ENCODE measurements around the gene PLEKHG4. TPM values are rescaled to one million over a fixed set of nuclear protein-coding genes. Genes with fewer than 3 reads are reported as not detected.

Gene PLEKHG4
- polyA plus RNA-seq, 1 experiment: 25.2 TPM

GRCh38 chr16:67333315-67333714 lies 54.0 kb downstream of the PLEKHG4 start:
- DNase-seq (ENCODE audit: low read depth): no peak
- H3K27me3 ChIP-seq (ENCODE audit: control insufficient read depth, insufficient read depth, low read length): no peaks in the 10 kb centered on the region
- no peak for TF ChIP-seq CTCF (IDR thresholded peaks at IDR 0.05; ENCODE audit: insufficient read depth, low read depth, low read length)
- ChIA-PET POLR2A (no interaction called here), CTCF (interaction anchor here (0.7 kb wide), 1 partner anchor 73 kb away, joined by 3 read pairs; no protein-coding TSS in a partner anchor)
- no peaks in the 10 kb centered on the region for H3K36me3 ChIP-seq (ENCODE audit: control insufficient read depth, insufficient read depth, low read length)
- no peak overlapping the region for H3K4me3 ChIP-seq (ENCODE audit: low read depth, low read length)

GRCh38 chr16:67336116-67336515 lies 56.8 kb downstream of the PLEKHG4 start:
- Histone ChIP-seq H3K4me3 (ENCODE audit: low read depth, low read length) (no peak overlapping the region), H3K27me3 (ENCODE audit: control insufficient read depth, insufficient read depth, low read length) (no peaks in the 10 kb centered on the region), H3K36me3 (ENCODE audit: control insufficient read depth, insufficient read depth, low read length) (no peaks in the 10 kb centered on the region)
- POLR2A ChIA-PET: no interaction called here
- DNase-seq (ENCODE audit: low read depth): no peak
- no peak for TF ChIP-seq CTCF (IDR thresholded peaks at IDR 0.05; ENCODE audit: insufficient read depth, low read depth, low read length)
- CTCF ChIA-PET: no interaction called here

GRCh38 chr16:67336648-67337047 lies 57.3 kb downstream of the PLEKHG4 start:
- ChIA-PET CTCF (no interaction called here), POLR2A (no interaction called here)
- no peak overlapping the region for H3K4me3 ChIP-seq (ENCODE audit: low read depth, low read length)
- no peaks in the 10 kb centered on the region for H3K36me3 ChIP-seq (ENCODE audit: control insufficient read depth, insufficient read depth, low read length)
- TF ChIP-seq CTCF (IDR thresholded peaks at IDR 0.05; ENCODE audit: insufficient read depth, low read depth, low read length): no peak
- no peaks in the 10 kb centered on the region for H3K27me3 ChIP-seq (ENCODE audit: control insufficient read depth, insufficient read depth, low read length)
- no peak for DNase-seq (ENCODE audit: low read depth)

Other genes with a start within 250 kb of the PLEKHG4 start
- gene PHAF1, start 169.6 kb upstream of the PLEKHG4 start, polyA plus RNA-seq (2011; rRNA removed): 20.8 and 27.7 TPM in 2 replicates
- gene B3GNT9, start 128.5 kb upstream of the PLEKHG4 start, polyA plus RNA-seq (2011; rRNA removed): 25.7 and 34.9 TPM in 2 replicates
- gene TRADD, start 119.6 kb upstream of the PLEKHG4 start, polyA plus RNA-seq (2011; rRNA removed): 11.1 and 18.6 TPM in 2 replicates
- gene FBXL8, start 119.6 kb upstream of the PLEKHG4 start, polyA plus RNA-seq (2011; rRNA removed): 4.1 and 5.7 TPM in 2 replicates
- gene HSF4, start 114.8 kb upstream of the PLEKHG4 start, polyA plus RNA-seq (2011; rRNA removed): 3.2 and 4.1 TPM in 2 replicates
- 12.7 and 14.7 TPM in 2 replicates for gene NOL3, start 109.0 kb upstream of the PLEKHG4 start, polyA plus RNA-seq (2011; rRNA removed)
- gene MATCAP1, start 95.6 kb upstream of the PLEKHG4 start, polyA plus RNA-seq (2011; rRNA removed): 8.7 and 13.1 TPM in 2 replicates
- gene EXOC3L1, start 89.4 kb upstream of the PLEKHG4 start, polyA plus RNA-seq (2011; rRNA removed): not detected in 2 replicates
- 49.9 and 83.2 TPM in 2 replicates for gene E2F4, start 87.4 kb upstream of the PLEKHG4 start, polyA plus RNA-seq (2011; rRNA removed)
- 0.56 and 0.97 TPM in 2 replicates for gene ELMO3, start 80.4 kb upstream of the PLEKHG4 start, polyA plus RNA-seq (2011; rRNA removed)
- gene TMEM208, start 52.4 kb upstream of the PLEKHG4 start, polyA plus RNA-seq (2011; rRNA removed): 64.2 and 79.7 TPM in 2 replicates
- 13.2 and 23.0 TPM in 2 replicates for gene FHOD1, start 32.1 kb upstream of the PLEKHG4 start, polyA plus RNA-seq (2011; rRNA removed)
- 2.1 and 2.6 TPM in 2 replicates for gene SLC9A5, start 30.6 kb upstream of the PLEKHG4 start, polyA plus RNA-seq (2011; rRNA removed)
- gene KCTD19, start 47.2 kb downstream of the PLEKHG4 start, polyA plus RNA-seq (2011; rRNA removed): 0.06 TPM in 1 of 2 replicates, not detected in the other
- 0.06 TPM in 1 of 2 replicates, not detected in the other for gene LRRC36, start 47.3 kb downstream of the PLEKHG4 start, polyA plus RNA-seq (2011; rRNA removed)
- gene TPPP3, start 114.0 kb downstream of the PLEKHG4 start, polyA plus RNA-seq (2011; rRNA removed): 0.26 and 0.64 TPM in 2 replicates
- gene ZDHHC1, start 136.9 kb downstream of the PLEKHG4 start, polyA plus RNA-seq (2011; rRNA removed): 3.5 and 7.4 TPM in 2 replicates
- 0.07 TPM in 1 of 2 replicates, not detected in the other for gene HSD11B2, start 151.6 kb downstream of the PLEKHG4 start, polyA plus RNA-seq (2011; rRNA removed)
- 111 and 155 TPM in 2 replicates for gene ATP6V0D1, start 201.6 kb downstream of the PLEKHG4 start, polyA plus RNA-seq (2011; rRNA removed)
- not detected in 2 replicates for gene AGRP, start 204.0 kb downstream of the PLEKHG4 start, polyA plus RNA-seq (2011; rRNA removed)
- 7.4 and 12.7 TPM in 2 replicates for gene RIPOR1, start 249.3 kb downstream of the PLEKHG4 start, polyA plus RNA-seq (2011; rRNA removed)

All from BJ (cell line).